GM19463 (cell line): Measurements from ENCODE around the gene ATF6.
"Not testable (repeated sequence)": the region's sequence is repeated elsewhere in the genome, so short reads cannot be mapped to it uniquely, and the experiment has no call there.

Source experiments
- ATAC-seq: cut with Tn5 transposase; IDR thresholded peaks from one replicate; pipeline ENCODE4 v1.9.1; 2021; ENCODE audit warnings: mild to moderate bottlenecking, moderate library complexity; ENCODE audit not compliant: unreplicated experiment

The ATF6 gene

GRCh38 chr1:161733526-161733925 lies 32.6 kb upstream of the ATF6 start:
- no peak for ATAC-seq

- no peak for ATAC-seq
Observed at GRCh38 chr1:161735837-161736236, 30.3 kb upstream of the ATF6 start.

- ATAC-seq = no peak
Observed at GRCh38 chr1:161736335-161736969, 29.7 kb upstream of the ATF6 start.

GRCh38 chr1:161737625-161738024 lies 28.5 kb upstream of the ATF6 start:
- no peak for ATAC-seq

- ATAC-seq = peak; percentile 70
Observed at GRCh38 chr1:161738627-161739287, 27.4 kb upstream of the ATF6 start.

GRCh38 chr1:161739865-161740566 lies 26.1 kb upstream of the ATF6 start:
- no peak for ATAC-seq

- no peak for ATAC-seq
Observed at GRCh38 chr1:161740921-161741320, 25.2 kb upstream of the ATF6 start.

GRCh38 chr1:161743231-161743630 lies 22.9 kb upstream of the ATF6 start:
- no peak for ATAC-seq

GRCh38 chr1:161747801-161748200 lies 18.3 kb upstream of the ATF6 start:
- no peak for ATAC-seq

- peak; percentile 97 for ATAC-seq
Observed at GRCh38 chr1:161749509-161750407, 16.4 kb upstream of the ATF6 start, which contains the start of gene DUSP12. TSS of gene DUSP12 (plus strand) at chr1:161749786. CDS start at chr1:161749802, 16 bp downstream.

GRCh38 chr1:161763522-161764098 lies 2.5 kb upstream of the ATF6 start:
- ATAC-seq = no peak

GRCh38 chr1:161768461-161768860 lies 2.3 kb downstream of the ATF6 start:
- ATAC-seq = no peak

GRCh38 chr1:161768986-161769672 lies 3.0 kb downstream of the ATF6 start:
- ATAC-seq = no peak

GRCh38 chr1:161769673-161770045 lies 3.5 kb downstream of the ATF6 start:
- not testable (repeated sequence) for ATAC-seq

- ATAC-seq = no peak
Observed at GRCh38 chr1:161770250-161770649, 4.1 kb downstream of the ATF6 start.

GRCh38 chr1:161771161-161771560 lies 5.0 kb downstream of the ATF6 start:
- ATAC-seq = no peak

GRCh38 chr1:161771973-161772372 lies 5.9 kb downstream of the ATF6 start:
- ATAC-seq = no peak

- ATAC-seq = no peak
Observed at GRCh38 chr1:161772397-161772796, 6.3 kb downstream of the ATF6 start.

GRCh38 chr1:161773791-161774190 lies 7.7 kb downstream of the ATF6 start:
- no peak for ATAC-seq

- no peak for ATAC-seq
Observed at GRCh38 chr1:161777261-161777660, 11.1 kb downstream of the ATF6 start.
